NK-92 (cell line): ENCODE data around the gene C11orf52.

Source experiments
- DNase-seq: peaks from one replicate; lab custom pipeline; 2025; ENCODE audit not compliant: unreplicated experiment; lab: John Stamatoyannopoulos, UW

C11orf52 gene

DNA sequence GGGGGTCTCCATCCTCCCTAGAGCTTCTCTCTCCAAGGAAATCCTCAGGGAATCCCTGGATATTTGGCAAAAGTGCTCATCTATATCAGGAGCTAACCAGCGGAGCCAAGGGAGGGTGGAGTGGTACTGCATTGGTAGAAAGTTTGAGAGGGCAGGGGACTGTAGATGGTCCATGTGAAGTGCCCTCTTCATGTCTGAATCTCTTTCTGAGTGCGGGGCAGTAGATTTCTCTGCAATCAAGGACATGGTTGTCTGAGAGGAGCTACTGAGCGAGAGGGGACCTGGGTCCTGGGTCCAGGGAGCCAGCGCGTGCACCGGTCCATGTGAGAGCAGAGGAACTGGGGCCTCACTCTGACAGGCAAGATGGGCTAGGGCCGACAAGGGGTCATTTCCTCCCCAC is 19.1 kb downstream of the C11orf52 start:
- no peak for DNase-seq

DNA sequence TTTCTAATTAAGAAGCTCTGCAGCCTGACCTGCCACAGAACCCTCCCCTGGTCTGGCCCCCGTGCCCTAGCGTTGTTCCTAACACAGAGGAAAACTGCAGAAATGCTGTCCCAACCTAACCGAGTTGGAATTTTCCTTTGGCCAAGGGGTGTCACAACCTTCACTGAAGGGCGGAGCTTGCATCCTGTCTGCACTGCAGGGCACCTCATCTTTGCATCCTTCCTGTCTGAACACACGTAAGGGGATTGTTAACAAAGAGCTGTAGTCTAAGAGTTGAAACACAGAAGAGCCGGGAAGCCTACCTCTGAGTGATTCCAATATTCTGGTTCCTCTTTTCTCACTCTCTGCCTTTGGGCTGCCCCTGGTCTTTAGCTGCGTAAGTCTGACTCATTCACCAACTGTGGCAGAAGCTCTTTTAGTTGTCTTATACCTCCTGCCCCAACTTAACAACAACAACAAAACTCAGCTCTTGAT is 20.0 kb downstream of the C11orf52 start:
- no peak for DNase-seq

DNA sequence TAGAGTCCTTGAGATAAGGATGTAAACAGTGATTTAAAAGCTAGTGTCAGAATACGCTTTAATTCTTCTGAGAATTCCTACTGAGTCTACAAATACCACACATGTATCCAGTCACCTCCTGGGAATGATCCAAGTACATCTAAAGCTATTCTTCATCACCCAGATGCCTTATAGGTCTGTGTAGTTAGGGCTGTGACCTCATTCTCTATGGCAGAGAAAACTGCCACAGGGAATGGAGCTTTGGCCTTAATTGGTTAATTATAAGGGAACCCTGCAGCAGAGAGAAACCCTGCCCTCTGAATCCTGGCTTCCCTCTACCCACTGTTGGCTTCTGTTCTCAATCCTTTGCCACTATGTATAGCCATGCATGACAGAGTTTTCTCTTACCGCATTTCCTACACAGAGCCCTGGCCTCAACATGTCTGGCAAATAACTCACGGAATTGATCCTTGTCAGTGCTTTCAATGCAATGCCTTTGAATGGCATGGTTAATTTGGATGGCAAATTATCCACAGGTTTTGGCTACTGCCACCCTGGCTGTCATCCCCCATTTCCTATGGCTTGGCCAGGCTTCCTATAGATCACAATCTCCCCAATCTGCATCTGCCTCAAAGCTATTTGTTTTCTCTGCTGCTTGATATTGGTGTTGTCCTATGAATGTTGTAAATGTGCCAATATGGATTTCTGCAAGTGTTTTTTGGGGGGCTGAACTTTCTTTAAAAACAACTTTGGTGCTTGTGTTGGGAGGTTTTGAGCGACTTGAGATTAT is 21.3 kb downstream of the C11orf52 start:
- no peak for DNase-seq

DNA sequence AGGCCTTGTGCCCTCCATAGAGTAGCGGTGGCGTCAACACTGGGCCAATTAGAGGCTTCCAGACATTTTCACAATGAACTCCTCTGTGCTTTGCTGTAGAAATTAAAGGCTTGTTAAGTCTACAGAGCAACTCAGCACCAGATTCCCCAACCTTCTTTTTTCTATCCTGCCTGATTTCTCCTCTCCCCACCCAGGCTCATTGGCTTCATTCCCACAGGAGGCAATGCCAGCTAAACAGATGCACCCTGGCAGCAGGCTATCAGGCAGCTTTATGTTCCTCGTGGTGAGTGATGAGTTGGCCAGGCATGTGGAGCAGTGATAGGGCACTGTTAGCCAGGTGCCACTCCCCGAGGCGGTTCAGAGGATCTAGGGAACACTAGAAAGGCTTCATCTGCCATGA is 23.2 kb downstream of the C11orf52 start:
- no peak for DNase-seq

DNA sequence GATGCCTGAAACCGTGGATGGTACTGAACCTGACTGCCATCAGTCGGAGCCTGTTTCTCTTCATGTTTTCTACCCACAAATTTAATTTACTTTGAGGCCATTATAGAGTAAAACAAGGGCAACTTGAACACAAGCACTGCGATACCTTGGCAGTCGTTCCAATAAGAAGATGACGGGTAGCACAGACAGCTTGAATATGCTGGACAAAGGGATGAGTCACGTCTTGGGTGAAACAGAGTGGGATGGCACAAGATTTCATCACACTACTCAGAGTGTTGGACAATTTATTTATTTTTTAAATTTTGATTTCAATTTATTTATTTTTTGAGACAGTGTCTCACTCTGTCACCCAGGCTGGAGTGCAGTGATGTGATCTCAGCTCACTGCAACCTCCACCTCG is 24.1 kb downstream of the C11orf52 start:
- no peak for DNase-seq

DNA sequence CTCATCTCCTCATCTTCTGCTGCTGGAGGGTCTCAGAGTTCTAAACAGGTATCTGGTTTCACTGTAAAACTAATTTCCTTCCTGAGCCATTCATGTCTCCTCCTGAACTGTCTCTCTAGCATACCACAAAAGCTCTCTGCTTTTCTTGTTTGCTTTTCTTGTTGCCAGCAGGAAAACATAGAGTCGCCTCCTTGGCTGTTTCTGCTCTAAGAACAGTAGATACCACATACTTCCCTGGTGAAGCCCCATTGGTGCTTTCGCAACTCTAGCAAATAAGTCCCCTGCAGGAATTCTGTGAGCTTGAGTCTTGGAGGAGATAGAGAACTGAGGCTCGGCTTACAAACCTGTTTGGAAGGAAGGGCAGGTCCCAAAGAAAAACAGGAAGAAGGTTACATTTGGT is 25.4 kb downstream of the C11orf52 start:
- DNase-seq: no peak

DNA sequence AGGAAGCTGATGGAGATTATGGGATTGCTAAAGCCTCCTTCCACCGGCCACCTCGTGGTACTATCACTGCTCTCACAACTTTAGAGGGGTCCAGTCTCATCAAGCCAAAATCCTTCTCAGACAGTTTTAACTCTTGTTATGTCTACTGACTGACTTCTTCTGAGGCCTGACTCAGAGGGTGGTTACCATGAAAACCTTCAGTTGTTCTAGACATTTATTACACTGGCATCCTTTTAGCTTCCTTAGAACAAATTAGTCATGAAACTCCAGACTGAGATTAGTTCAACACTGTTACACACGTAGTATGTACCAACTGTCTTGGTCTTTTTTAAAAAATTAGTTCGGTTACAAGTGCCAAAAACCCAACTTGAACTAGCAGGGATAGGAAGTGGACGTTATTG is 25.9 kb downstream of the C11orf52 start:
- DNase-seq: no peak

DNA sequence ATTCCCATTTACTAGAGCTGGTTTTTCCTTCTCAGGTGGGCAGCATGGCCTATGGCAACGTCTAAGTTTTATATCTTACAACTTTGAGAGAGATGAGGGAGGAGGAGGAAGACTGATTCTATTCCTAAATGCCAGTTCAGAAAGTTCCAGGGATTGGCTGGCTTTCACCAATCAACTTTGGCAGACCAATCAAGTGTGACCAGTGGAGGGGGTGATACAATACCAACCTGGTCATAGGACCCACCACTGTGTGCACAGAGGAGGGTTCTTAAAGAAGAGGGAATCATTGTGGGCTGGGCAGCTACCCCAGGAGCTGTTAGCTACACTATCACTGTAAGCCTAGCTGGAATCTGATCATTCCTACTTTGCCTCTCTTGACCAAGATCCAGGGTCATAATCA is 26.5 kb downstream of the C11orf52 start:
- DNase-seq: no peak

DNA sequence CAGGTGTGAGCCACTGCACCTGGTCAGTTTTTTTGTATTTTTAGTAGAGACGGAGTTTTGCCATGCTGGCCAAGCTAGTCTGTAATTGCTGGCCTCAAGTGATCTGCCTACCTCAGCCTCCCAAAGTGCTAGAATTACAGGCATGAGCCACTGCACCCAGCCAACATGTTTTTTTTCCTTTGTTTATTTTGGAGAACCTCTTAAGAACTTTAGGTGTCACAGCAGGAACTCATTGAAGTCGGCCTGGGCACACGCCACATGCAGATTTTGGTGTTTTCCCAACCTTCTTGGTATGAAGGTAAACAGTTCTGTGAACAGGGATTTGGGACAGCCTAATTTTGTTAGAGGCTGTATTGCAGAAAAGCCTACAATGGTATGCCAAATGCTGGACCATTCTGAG is 27.8 kb downstream of the C11orf52 start:
- DNase-seq: no peak

DNA sequence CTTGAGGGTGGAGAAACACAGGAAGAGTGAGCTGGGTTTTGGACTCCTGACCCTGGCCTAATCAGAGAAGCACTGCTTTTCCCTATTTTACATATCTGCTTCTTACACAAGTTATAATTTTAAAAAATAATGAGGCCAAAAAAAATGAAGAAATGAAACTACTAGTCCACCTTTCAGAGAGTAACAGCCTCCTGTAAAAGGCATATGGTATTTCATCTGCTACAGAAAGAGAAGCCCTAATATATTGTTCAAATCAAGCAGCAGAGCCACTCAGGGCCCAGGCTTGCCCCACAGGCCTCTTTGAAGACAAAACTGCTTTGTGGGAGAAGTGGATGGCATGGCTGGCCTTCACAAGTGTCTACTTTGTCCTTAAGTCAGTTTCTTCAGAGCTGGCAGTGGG is 28.4 kb downstream of the C11orf52 start:
- no peak for DNase-seq

DNA sequence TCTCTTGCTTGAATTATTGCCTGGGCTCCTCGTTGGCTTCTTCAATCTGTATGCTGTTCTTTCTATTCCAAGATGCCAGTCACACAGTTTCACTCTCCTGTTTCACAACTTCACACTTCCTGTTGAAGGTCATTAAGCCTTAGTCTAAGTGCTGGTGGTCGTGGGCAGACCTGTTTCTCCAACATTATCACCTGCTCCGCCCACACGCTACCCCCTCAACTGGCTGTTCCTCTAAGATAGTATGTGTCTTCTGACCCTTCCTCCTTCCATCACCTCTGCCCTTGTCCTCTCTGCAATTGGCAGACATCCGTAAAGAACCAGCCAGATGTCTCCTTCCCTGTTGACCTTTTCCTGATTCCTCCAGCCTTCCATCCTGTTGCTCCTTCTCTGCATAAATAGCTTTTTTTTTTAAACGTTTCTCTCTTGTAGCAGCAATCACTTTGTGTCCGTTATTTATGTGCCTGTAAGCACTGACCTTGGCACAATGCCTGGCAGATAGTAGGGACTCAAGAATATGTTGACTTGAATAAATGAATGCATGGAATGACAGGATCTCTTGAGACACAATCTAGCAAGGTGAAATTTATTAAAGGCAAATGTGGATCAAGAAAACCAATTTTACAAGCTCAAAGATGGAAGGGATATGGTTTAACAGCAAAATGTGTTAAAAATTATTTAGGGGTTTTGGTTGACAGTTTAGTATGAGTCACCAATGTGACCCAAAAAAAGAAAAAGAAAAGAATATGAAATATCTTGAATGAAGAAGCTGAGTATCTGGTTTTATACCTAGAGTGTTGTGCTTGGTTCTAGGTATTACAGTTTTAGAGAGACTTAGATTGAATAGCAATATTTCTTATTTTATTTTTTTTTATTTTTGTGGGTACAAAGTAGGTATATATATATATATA is 31.1 kb downstream of the C11orf52 start:
- DNase-seq: no peak

DNA sequence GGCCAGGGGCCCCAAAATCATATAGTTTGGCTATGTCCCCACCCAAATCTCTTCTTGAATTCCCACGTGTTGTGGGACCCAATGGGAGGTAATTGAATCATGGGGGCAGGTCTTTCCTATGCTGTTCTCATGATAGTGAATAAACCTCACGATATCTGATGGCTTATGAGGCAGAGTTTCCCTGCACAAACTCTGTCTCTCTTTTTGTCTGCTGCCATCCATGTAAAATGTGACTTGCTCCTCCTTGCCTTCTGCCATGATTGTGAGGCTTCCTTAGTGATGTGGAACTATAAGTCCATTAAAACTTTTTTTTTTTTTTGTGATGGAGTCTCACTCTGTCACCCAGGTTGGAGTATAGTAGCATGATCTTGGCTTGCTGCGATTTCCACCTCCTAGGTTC is 32.9 kb downstream of the C11orf52 start:
- no peak for DNase-seq

DNA sequence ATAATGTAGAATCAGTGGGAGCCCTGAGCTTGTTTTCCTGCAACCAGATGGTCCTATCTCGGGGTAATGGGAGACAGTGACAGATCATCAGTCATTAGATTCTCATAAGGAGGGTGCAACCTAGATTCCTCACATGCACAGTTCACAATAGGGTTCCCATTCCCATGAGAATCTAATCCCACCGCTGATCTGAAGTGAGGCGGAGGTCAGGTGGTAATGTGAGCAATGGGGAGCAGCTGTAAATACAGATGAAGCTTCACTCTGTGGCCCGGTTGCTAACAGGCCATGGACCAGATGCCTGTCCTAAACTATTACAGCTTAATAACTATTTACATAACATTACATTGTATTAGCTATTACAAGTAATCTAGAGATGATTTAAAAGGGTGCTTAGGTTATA is 35.4 kb downstream of the C11orf52 start:
- no peak for DNase-seq

DNA sequence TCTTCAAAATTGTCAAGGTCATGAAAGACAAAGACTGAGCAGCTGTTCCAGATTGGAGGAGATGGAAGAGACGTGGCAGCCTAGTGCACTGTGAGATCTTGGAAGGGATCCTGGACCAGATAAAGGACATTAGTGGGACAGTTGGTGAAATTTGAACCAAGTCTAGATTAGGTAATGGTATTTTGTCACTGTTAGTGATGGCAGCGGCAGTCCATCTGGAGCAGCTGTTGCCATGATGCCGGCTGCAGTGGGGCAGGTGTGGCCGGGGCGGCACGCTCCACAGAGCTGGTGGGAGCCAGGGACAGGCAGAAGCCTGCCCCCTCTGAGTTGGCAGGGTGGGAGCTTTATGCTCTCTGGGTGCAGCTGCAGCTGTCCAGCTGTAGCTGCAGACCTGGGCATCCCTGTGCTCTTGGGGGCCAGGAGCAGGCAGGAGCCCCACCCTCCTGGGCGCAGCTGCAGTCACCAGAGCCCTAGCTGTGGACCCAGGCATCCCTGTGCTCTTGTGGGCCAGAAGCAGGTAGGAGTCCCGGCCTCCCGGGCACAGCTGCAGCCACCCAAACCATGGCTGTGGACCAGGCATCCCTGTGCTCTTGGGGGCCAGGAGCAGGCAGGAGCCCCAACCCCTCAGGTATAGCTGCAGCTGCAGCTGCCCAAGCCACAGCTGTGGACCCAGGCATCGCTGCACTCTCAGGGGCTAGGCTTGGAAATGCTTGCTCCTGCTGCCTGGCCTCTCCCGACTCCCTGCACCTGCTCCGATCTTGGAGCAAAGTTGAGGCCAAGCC is 39.1 kb downstream of the C11orf52 start:
- DNase-seq: no peak

DNA sequence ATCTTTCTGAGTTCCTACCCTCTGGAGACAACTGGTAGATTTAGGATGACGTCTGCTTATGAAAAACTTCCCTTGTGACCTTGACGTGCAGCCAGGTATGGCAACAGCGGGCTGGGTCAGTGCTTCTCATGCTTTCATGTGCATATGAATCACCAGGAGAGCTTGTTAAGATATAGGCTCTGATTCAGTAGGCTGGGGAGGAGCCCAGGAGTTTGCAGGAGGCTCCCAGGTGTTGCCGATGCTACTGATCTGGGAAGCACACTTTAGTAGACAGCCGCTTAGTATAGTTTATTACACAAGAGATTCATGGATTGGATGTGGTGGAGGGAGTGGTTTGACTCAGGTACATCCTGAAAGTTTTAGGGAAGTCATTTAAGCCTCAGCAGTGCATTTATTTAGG is 42.2 kb downstream of the C11orf52 start:
- DNase-seq: no peak

DNA sequence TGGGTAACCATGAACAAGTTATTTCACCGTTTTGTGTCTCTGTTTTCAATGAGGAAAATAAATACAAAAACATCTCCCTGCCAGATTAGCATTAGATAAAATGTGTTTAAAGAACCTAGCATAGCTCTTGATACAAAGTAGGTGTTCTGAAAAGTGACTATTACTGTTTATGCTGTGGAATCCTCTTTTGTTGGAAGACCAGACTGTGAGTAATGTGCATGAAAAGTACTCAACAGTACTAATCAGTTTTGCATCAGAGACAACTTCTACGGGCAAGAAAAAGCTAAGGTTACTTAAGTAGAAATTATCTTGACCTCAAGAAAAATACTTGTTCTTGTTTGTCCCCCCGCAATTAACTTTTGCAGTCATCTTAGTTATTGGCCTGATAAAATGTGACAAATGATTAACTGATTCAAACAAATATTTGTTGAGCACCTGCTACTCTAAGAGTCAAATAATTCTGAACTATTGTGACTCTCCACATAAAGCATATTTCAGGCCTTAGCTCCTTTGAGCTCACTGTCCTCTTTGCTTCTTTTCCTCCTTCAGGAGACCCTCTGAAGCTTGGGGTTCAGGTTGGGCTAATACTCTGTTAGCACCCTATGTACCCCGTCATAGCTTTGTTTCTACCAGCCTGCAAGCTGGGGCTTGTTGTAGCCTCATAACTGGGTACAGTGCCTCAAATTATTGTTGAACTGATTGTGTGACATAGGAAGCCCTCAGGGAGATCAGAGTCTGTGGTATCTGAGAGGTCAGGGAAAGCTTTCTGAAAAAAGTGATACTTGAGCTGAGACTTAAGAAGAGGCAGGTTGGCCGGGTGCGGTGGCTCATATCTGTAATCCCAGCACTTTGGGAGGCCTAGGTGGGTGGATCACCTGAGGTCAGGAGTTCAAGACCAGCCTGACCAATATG is 42.9 kb downstream of the C11orf52 start:
- no peak for DNase-seq

DNA sequence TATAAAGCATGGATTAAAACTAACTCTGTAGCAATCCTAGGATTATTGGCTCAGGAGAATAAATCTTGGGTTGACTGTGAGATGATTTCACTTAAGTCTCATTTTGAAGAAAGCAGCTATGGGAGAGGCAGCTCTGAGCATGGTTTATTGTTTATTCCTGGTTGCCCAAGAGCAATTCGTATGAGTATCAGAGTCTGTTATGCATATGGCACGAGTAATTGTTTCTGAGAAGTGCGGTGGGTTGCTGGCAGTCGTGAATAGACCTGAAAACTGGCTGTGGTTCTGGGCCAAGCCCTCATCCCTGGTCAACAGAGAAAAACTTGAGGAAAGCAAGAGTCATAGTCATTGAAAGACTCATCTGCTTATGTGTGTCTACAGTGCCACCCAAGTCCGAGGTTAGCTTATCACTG is 45.2 kb downstream of the C11orf52 start:
- DNase-seq: no peak

DNA sequence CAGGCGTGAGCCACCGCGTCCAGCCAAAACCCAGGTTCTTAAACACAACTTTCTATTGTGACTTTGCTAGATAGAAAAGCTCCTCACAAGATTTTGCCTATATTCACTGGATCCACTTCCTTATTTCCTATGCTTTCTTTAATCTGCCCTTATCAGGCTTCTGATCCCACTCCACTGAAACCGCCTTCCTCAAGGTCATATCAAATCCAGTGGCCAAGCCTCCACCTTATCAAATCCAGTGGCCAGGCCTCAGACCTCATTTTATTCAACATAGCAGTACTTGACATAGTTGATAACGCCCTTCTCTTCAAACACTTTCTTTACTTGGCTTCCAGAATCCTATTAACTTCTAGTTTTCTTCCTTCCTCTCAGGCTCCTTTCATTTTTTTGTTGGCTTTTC is 48.0 kb downstream of the C11orf52 start:
- DNase-seq: no peak

DNA sequence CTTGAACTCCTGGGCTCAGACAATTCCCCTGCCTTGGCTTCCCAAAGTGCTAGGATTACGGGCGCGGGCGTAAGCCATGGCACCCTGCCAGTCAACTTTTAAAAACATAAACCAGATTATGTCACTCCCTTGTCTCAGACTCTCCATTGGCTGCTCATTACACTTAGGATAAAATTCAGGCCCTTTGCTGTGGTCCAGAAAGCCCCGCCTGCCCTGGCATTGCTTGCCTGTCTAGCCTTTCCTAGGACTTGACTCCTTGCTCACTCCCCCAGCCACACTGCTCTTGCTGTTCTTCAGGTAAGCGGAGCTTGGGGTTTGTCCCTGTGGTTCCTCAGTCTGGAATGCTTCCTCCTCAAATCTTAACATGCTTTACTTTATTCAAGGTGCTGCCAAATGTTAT is 48.9 kb downstream of the C11orf52 start:
- DNase-seq: no peak

DNA sequence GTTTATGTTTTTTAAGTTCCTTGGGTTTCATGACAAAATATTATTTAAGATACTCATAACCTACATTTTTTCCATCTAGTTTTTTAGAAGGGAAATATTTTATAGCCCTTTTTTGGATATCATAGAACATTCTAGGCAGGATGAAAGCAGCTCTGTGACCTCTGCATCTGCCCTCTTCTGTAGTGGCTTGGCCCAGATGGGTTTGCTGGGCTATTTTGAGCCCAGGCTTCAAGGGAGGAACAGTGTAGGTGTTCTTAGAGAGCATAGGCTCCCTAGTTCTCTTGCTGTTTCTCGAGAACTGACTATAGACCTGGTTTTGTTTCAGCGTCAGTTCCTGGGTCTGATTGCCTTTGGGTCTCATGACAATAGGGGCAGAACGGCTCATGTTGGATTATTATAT is 50.6 kb downstream of the C11orf52 start:
- no peak for DNase-seq
